ACHN (cell line): ENCODE results near the gene ANKS6.

ENCODE experiments used
- DNase-seq: peaks from one replicate; pipeline ENCODE4 v3.0.0-alpha.2; 2015
- in situ Hi-C: cut with HindIII; loops from 2 replicates; pipeline ENCODE4 v1.10.0; 2017; ENCODE audit warnings: low sequenced_read_pairs, low pct_ligation_motif_present, low pct_unique_long_range_greater_than_20kb

The ANKS6 gene

DNA sequence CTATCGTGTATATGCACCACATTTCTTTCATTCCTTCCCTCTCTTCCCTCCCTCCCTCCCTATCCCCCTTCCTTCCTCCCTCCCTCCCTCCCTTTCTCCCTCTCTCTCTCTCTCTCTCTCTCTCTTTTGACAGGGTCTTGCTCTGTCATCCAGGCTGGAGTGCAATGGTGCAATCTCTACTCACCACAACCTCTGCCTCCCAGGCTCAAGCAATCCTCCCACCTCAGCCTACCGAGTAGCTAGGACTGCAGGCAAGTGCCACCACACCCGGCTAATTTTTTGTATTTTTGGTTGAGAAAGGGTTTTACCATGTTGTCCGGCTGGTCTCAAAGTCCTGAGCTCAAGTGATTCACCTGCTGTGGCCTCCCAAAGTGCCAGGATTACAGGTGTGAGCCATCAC is 1.1 kb upstream of the ANKS6 start:
- in situ Hi-C loops, result no loop called here

DNA sequence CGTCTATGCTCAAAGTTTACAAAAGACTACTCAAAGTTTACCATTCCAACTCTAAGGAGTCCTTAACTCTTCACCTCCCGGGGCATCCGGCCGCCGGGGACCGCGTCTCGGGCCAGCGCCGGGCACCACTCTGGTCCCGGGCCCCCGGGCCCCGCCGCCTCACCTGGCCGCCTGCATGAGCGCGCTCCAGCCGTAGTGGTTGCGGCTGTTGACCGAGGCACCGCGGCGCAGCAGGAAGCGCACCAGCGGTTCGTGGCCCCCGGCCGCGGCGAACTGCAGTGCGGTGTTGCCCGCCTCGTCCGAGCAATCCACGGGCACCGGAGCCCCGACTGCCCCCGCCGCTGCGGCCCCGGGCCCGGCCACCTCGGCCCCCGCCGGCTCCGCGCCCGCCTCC is 388 bp downstream of the ANKS6 start:
- no peak for DNase-seq
- in situ Hi-C loops, result no loop called here

More for the DNA sequence above, 1.1 kb upstream of the ANKS6 start:
- DNase-seq, result no peak

GRCh38 chr9:98795295-98795955 is 930 bp downstream of the ANKS6 start:
- DNase-seq, result no peak
- in situ Hi-C loops, result no loop called here

DNA sequence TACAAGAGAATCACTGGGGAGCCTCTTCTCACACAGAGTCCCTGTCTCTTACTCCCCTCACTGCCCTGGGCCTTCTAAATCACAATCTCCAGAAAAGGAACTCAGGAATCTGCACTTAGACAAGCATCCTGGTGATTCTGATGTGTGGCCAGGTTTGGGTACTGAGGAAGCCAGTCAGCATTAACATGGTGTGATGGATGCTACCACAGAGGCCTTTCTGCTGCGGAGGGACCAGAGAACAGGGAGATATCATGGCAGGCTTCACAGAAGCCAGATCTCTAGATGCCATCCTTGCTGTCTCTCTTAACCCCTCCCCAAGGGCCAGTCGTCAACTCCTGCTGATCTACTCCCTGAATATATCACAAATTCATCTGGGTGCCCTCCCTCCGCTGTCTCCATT is 1.6 kb downstream of the ANKS6 start:
- in situ Hi-C loops, result no loop called here
- no peak for DNase-seq

DNA sequence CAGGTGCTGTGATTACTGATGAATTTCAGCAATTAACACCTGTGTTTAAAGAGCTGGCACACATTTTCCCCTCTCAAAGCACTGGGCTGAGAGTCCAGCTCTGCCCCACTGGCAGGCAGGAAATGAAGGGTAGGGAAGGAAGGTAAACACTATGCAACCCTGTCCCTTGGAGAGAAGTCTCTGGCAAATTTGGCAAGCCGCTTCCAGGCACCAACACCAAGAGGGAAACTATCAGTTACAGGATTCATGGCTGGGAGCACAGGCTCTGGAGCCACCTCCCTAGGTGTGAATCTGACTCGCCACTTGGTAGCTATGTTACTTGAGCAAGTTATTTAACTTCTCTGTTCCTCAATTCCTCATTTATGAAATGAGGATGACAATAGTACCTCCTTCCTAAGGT is 3.3 kb downstream of the ANKS6 start:
- DNase-seq, result peak; percentile 22
- in situ Hi-C loops, result no loop called here

DNA sequence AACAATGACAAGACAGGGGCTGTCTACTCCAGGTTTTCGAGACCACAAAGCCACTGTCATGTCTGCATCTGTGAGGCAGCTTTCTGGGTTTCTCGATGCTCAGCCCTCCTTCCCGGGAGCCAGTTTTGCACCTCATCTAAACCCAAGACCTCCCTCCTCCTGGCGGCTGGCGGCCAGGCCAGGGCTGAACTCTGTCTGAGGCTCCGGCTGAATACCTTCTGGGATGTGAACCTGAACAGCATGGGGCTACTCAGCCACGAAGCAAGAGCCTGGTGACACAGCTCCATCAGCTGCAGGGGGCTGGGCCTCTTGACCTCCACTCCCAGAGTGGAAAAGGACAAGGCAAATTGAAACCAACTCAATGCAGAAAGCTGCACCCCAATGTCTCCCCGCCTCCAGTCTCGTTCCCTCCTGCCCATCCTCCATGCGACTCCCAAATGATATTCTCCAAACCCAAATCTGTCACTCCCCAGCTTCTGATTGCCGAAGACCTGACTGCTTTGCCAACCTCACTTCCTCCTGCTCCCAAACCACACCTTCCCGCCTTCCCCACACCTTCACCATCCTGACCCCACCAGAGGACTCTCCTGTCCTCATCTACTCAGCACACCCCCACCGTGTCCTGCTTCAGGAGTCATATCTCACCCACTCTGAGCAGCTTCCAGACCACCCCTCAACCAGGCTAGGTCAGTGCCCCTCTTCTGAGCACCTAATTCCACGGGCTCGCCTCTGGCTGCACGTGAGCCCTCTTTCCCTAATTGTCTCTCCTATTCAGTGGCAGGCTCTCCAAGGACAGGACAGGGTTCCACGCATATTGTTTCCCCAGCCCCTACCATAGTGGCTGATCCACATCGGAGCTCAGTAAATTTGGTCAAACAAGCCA is 4.5 kb downstream of the ANKS6 start:
- peak; percentile 88 for DNase-seq
- in situ Hi-C loops, result no loop called here

DNA sequence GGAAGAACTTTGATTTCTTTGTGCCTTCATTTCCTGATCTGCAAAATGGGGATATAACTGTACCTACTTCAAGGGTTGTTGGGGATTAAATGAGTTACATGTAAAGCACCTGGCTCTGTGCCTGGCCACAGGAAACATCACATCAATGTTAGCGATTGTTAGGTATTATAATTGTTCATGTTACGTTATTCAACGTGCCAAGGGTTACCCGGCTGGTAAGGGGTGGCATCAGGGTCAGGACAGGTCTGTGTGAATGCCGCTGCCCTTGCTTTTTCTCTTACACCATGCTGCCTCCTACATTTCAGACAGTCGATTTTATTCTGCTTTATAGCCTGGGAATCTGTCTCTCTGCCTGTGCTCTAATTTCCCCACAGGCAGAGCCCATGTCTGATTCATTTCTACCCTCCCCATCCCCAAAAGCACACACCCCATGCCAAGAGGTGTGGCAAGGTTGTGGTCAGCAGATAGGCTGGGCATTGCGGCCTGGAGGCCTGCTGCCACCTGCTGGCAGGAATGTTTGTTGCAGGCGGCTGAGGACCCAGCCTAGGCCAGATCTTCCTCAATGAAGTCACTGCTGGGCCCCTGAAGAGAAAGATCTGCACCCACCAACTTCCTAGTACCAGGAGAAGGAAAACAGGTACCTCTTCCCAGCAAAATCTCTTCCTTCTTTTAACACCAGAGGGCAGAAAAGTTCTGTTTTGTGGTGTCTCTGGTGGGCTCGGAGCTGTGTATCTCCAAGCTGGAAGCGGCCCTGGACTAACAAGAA is 5.3 kb downstream of the ANKS6 start:
- DNase-seq, result peak; percentile 92
- in situ Hi-C loops, result no loop called here

- in situ Hi-C loops, result no loop called here
- no peak for DNase-seq
Measured at GRCh38 chr9:98790134-98790841, 6.1 kb downstream of the ANKS6 start.

DNA sequence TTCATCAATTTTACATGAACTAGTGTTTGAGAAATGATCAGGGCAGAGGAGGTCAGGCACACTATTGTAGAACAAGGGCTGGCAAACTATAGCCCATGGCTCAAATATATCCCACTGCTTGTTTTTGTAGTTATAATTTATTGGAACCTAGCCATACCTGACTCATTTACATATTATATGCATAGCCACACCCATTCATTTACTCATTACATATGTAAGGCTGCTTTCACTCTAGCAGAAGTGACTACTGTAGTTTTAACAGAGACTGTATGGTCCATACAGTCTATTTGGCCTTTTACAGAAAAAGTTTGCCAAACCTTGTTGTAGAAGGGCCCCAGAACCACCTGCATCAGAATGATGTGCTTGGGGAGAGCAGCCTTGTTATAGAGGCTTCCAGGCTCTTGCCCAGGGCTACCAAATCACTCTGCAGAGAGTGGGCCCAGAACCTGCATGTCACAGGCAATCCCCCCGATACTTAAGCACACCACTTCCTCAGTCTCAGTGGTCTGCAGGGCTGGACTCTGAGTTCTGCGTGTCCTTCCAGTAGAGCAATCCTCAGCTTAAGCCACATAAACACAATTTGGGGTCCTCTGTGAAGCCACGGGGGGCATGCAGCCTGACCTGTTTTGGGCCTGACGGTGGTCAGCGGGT is 6.7 kb downstream of the ANKS6 start:
- in situ Hi-C loops, result no loop called here
- DNase-seq, result no peak

DNA sequence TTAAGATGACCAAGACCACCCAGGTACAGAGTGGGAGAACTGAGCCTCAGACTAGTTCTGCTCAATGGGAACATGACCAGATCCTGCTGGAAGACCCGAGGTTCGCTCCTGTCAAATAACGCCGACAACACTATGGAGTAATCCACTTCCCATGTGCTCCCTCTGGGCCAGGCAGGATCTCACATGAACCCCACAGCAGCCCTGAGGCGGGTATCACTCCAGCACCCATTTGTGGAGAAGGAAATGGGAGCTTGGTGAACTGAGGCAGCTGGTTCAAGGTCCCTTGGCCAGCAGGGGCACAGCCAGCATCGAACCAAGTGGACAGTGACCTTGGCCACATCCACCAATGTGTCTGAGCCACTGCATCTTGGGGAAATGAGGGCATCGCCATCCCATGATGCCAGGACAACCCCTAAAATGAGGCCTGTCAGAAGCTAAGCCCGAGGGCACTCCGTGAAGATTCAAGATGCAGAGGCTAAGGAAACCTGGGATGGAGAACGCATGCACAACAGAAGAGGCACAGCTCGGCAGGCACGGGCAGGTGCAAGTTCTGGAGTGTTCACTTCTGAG is 8.5 kb downstream of the ANKS6 start:
- in situ Hi-C loops, result no loop called here

GRCh38 chr9:98786750-98787510 is 9.4 kb downstream of the ANKS6 start:
- DNase-seq, result no peak
- in situ Hi-C loops, result no loop called here

More for the DNA sequence above, 8.5 kb downstream of the ANKS6 start:
- no peak for DNase-seq

DNA sequence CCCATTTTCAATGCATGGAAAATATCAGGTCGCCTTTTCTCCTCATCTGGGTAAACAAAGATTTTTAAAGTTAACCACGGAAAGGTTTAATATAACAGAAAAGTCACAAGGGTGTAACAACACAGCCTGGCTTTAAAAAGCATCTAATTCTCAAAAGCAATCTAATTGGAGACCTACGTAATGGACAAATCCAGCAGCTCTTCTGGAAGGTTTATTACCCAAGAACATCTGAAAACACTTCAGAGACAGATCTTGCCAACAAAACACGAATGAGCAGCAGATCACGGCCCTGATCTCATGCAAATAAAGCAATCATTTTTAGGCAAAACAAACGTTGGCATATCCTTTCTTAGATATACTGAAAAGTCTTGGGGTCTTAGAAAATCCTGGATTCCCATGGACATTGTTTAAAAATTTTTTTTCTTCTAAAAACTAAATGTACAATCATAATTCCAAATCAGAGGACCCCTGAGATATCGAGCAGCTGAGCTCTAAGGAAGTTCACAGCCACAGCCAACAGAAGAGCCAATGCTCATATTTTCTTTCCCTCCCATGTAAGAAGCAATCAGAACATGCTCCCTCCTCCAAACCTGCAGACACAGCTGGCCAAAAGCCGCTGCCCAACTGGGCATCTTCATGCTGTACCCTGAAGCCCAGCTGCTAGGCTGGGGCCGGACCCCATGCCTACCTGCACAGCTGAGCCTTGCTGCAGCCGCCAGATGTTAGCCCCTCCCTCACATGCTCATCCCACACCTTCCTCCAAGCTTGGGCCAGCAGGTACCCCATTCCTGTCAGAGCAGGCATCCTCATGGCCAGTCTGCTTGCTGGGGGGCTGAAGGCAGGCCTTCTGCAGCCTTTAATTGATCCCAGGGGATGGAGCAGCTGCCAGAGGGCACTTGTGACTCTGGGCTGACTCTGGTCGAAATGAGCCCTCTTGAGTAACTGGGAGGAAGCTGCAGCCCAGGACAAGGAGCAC is 11.2 kb downstream of the ANKS6 start:
- no peak for DNase-seq
- in situ Hi-C loops, result no loop called here

GRCh38 chr9:98783518-98784226 is 12.7 kb downstream of the ANKS6 start:
- in situ Hi-C loops, result no loop called here
- no peak for DNase-seq

GRCh38 chr9:98781588-98782383 is 14.6 kb downstream of the ANKS6 start:
- in situ Hi-C loops, result no loop called here
- no peak for DNase-seq
